ENCODE data around the gene CLASP1.
A peak's percentile ranks its signal among the peaks of the same experiment; 100 is the strongest.

Gene CLASP1

DNA sequence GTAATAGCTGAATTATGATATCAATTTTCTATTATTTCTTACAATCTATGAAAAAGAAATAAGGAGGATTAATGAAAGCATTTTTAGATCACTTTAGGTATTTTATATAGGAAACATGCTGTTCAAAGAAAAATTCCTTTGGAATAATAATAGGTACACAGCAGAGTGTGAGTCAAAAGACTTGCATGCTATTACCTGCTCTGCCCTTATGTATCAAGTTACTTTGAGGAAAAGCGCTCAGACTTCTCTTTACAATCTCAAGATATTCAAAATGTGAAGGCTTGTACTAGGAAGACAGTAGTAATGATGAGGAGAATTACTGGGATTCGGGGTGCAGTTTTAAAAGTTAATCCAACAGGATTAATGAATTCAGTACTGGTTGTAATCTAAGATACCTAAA lies 147.7 kb downstream of the CLASP1 start:
- TF ChIP-seq, protein P1, sequence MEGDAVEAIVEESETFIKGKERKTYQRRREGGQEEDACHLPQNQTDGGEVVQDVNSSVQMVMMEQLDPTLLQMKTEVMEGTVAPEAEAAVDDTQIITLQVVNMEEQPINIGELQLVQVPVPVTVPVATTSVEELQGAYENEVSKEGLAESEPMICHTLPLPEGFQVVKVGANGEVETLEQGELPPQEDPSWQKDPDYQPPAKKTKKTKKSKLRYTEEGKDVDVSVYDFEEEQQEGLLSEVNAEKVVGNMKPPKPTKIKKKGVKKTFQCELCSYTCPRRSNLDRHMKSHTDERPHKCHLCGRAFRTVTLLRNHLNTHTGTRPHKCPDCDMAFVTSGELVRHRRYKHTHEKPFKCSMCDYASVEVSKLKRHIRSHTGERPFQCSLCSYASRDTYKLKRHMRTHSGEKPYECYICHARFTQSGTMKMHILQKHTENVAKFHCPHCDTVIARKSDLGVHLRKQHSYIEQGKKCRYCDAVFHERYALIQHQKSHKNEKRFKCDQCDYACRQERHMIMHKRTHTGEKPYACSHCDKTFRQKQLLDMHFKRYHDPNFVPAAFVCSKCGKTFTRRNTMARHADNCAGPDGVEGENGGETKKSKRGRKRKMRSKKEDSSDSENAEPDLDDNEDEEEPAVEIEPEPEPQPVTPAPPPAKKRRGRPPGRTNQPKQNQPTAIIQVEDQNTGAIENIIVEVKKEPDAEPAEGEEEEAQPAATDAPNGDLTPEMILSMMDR (IDR thresholded peaks at IDR 0.05; ENCODE audit: low read depth, low read length): no peak
- no peak overlapping the region for H3K4me3 ChIP-seq (replicated peaks in 1 of 2; ENCODE audit: low read depth in 2 of 2, low read length in 2 of 2)
- DNase-seq (ENCODE audit: low read depth in 2 of 2): peak in 1 of 2 donors; percentile 36

GRCh38 chr2:121501031-121501430 lies 148.2 kb downstream of the CLASP1 start:
- TF ChIP-seq, protein P1 (IDR thresholded peaks at IDR 0.05; ENCODE audit: low read depth, low read length): no peak
- no peak overlapping the region for H3K4me3 ChIP-seq (replicated peaks in 1 of 2; ENCODE audit: low read depth in 2 of 2, low read length in 2 of 2)
- peak; percentile 76 to 88 for DNase-seq (ENCODE audit: low read depth in 2 of 2)

GRCh38 chr2:121498731-121499130 lies 150.5 kb downstream of the CLASP1 start:
- TF ChIP-seq, protein P1 (IDR thresholded peaks at IDR 0.05; ENCODE audit: low read depth, low read length): no peak
- H3K4me3 ChIP-seq (replicated peaks in 1 of 2; ENCODE audit: low read depth in 2 of 2, low read length in 2 of 2): no peak overlapping the region
- no peak for DNase-seq (ENCODE audit: low read depth in 2 of 2)

DNA sequence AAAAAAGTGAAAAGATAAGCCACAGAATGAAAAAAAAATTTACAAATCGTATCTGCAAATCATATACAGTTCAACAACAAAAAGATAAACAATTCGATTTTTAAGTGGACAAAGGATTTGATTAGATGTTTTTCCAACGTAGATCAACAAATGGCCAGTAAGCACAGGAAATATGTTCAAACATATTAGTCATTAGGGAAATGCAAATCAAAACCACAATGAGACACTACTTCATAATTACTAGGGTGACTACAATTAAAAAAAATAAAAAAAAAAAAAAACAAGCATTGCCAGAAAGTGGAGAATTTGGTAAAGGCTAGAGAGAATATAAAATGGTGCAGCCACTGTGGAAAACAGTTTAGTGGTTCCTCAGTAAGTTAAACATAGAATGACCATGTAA lies 156.9 kb downstream of the CLASP1 start:
- DNase-seq (ENCODE audit: low read depth in 2 of 2): no peak
- H3K4me3 ChIP-seq (replicated peaks in 1 of 2; ENCODE audit: low read depth in 2 of 2, low read length in 2 of 2): no peak overlapping the region
- TF ChIP-seq, protein P1 (IDR thresholded peaks at IDR 0.05; ENCODE audit: low read depth, low read length): no peak

DNA sequence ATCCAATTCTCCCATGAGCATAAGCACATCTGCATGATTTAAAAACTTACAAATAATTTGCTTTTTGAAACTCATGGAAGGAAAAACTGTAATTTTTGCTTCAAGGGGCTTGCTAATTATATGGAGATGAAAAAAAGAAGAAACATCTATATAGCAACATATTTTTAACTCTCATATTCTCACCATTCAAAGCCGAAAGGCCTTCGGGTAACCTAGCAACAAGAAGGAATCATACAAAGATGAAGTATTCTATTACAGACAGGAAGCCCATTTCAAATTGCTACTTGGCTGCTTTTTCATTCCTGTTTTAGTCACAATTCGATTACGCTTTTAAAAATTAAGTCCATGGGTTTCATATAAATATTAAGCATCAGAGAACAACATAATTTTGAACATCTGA lies 157.7 kb downstream of the CLASP1 start:
- TF ChIP-seq, protein P1 (IDR thresholded peaks at IDR 0.05; ENCODE audit: low read depth, low read length): no peak
- H3K4me3 ChIP-seq (replicated peaks in 1 of 2; ENCODE audit: low read depth in 2 of 2, low read length in 2 of 2): no peak overlapping the region
- DNase-seq (ENCODE audit: low read depth in 2 of 2): no peak

- no peak overlapping the region for H3K4me3 ChIP-seq (replicated peaks in 1 of 2; ENCODE audit: low read depth in 2 of 2, low read length in 2 of 2)
- DNase-seq (ENCODE audit: low read depth in 2 of 2): no peak
- TF ChIP-seq, protein P1 (IDR thresholded peaks at IDR 0.05; ENCODE audit: low read depth, low read length): no peak
Measured at GRCh38 chr2:121490584-121491133, 158.6 kb downstream of the CLASP1 start.

Data from cardiac fibroblast (primary cell).